ENCODE data around the gene PRKD1. TPM values are rescaled to one million over a fixed set of nuclear protein-coding genes. Genes with fewer than 3 reads are reported as not detected.

The PRKD1 gene
- total RNA-seq, 1 donor = 28.6 TPM

DNA sequence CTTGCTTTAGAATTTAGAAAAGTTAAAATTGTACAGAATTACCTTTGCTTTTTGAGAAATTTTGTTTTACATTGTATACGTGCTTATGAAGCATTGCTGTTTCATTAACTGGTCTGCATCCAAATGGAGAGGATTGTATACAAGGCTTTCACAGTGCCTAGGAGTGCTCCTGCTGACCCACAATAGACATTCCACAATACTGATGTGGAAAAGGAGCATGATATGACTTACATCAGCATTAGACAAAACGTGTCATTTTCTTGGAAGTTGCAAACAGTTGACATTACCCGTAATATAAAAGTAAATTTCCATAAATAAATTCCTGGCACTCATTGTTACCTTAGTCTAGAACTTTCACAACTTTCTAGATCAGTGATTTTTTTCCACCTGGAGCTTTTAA, 1.9 kb downstream of the PRKD1 start:
- Histone ChIP-seq H3K27me3 (ENCODE audit: insufficient read depth, low read length) (no peaks in the 10 kb centered on the region), H3K4me2 (ENCODE audit: insufficient read depth, low read length) (peak overlapping the region; percentile 85), H3K27ac (ENCODE audit: low read depth, low read length) (peak overlapping the region; percentile 65), H4K20me1 (ENCODE audit: insufficient read depth, low read length) (peaks cover 22% of the 10 kb centered on the region), H3K4me1 (ENCODE audit: insufficient read depth, low read length) (peaks cover 25% of the 10 kb centered on the region), H2AFZ (ENCODE audit: low read length) (no peak overlapping the region), H3K4me3 (ENCODE audit: insufficient read depth, low read length) (peak overlapping the region; percentile 91), H3K9me3 (ENCODE audit: low read depth, low read length) (no peaks in the 10 kb centered on the region), H3K36me3 (ENCODE audit: insufficient read depth, low read length) (no peaks in the 10 kb centered on the region), H3K79me2 (ENCODE audit: insufficient read depth, low read length) (peaks cover 57% of the 10 kb centered on the region)
- DNase-seq (ENCODE audit: insufficient read length, low spot score, missing footprints) = no peak
- TF ChIP-seq, protein P1, sequence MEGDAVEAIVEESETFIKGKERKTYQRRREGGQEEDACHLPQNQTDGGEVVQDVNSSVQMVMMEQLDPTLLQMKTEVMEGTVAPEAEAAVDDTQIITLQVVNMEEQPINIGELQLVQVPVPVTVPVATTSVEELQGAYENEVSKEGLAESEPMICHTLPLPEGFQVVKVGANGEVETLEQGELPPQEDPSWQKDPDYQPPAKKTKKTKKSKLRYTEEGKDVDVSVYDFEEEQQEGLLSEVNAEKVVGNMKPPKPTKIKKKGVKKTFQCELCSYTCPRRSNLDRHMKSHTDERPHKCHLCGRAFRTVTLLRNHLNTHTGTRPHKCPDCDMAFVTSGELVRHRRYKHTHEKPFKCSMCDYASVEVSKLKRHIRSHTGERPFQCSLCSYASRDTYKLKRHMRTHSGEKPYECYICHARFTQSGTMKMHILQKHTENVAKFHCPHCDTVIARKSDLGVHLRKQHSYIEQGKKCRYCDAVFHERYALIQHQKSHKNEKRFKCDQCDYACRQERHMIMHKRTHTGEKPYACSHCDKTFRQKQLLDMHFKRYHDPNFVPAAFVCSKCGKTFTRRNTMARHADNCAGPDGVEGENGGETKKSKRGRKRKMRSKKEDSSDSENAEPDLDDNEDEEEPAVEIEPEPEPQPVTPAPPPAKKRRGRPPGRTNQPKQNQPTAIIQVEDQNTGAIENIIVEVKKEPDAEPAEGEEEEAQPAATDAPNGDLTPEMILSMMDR (IDR thresholded peaks at IDR 0.05; ENCODE audit: extremely low read depth, low read depth, low read length) = no peak

DNA sequence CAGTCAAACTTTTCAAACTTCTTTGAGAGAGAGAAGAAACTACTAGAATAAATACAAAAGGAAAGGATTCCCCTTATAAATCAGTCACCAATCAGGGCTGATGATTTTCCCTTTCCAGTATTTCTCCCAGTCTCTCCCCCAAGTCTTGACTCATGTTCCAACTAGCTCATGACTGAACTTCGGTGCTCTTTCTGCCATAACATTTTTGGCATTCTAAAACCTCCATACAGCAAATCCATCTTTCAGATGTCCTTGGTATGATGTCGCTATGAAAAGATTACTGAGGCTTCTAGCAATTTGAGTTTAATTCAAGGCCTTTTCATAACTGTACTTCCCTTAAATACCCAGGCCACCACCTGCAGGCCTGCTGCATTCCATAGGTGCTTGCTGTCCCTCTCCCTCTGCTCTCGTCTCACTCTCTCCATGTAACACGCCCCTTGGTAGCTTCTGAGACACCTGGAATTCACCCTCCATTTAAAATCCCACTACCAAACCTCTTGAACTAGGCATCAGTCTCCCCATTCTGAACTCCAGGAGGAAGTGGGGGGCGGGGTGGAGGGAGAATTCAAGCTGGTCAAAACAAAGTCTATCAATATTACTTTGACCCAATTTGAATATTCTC, 2.4 kb downstream of the PRKD1 start:
- peaks cover 62% of the 10 kb centered on the region for H3K79me2 ChIP-seq (ENCODE audit: insufficient read depth, low read length)
- peak overlapping the region; percentile 65 for H3K27ac ChIP-seq (ENCODE audit: low read depth, low read length)

GRCh38 chr14:29919845-29920244, 7.8 kb downstream of the PRKD1 start:
- H3K4me1 ChIP-seq (ENCODE audit: insufficient read depth, low read length) = peaks cover 18% of the 10 kb centered on the region
- H2AFZ ChIP-seq (ENCODE audit: low read length) = no peak overlapping the region
- no peaks in the 10 kb centered on the region for H3K9me3 ChIP-seq (ENCODE audit: low read depth, low read length)
- H4K20me1 ChIP-seq (ENCODE audit: insufficient read depth, low read length) = peaks cover 24% of the 10 kb centered on the region
- peak overlapping the region; percentile 0 for H3K27ac ChIP-seq (ENCODE audit: low read depth, low read length)
- TF ChIP-seq, protein P1 (IDR thresholded peaks at IDR 0.05; ENCODE audit: extremely low read depth, low read depth, low read length) = no peak
- DNase-seq (ENCODE audit: insufficient read length, low spot score, missing footprints) = no peak
- no peaks in the 10 kb centered on the region for H3K27me3 ChIP-seq (ENCODE audit: insufficient read depth, low read length)
- H3K79me2 ChIP-seq (ENCODE audit: insufficient read depth, low read length) = peaks cover 96% of the 10 kb centered on the region
- H3K4me3 ChIP-seq (ENCODE audit: insufficient read depth, low read length) = no peak overlapping the region
- H3K36me3 ChIP-seq (ENCODE audit: insufficient read depth, low read length) = no peaks in the 10 kb centered on the region
- H3K4me2 ChIP-seq (ENCODE audit: insufficient read depth, low read length) = no peak overlapping the region

More for the DNA sequence above, 2.4 kb downstream of the PRKD1 start:
- H3K4me1 ChIP-seq (ENCODE audit: insufficient read depth, low read length) = peaks cover 25% of the 10 kb centered on the region
- TF ChIP-seq, protein P1 (IDR thresholded peaks at IDR 0.05; ENCODE audit: extremely low read depth, low read depth, low read length) = no peak
- H3K4me3 ChIP-seq (ENCODE audit: insufficient read depth, low read length) = peak overlapping the region; percentile 91
- H4K20me1 ChIP-seq (ENCODE audit: insufficient read depth, low read length) = peaks cover 22% of the 10 kb centered on the region
- H3K4me2 ChIP-seq (ENCODE audit: insufficient read depth, low read length) = peak overlapping the region; percentile 85
- no peaks in the 10 kb centered on the region for H3K36me3 ChIP-seq (ENCODE audit: insufficient read depth, low read length)
- no peaks in the 10 kb centered on the region for H3K9me3 ChIP-seq (ENCODE audit: low read depth, low read length)
- no peaks in the 10 kb centered on the region for H3K27me3 ChIP-seq (ENCODE audit: insufficient read depth, low read length)
- H2AFZ ChIP-seq (ENCODE audit: low read length) = no peak overlapping the region
- DNase-seq (ENCODE audit: insufficient read length, low spot score, missing footprints) = peak; percentile 88

GRCh38 chr14:29918981-29919380, 8.7 kb downstream of the PRKD1 start:
- TF ChIP-seq, protein P1 (IDR thresholded peaks at IDR 0.05; ENCODE audit: extremely low read depth, low read depth, low read length) = no peak
- peaks cover 94% of the 10 kb centered on the region for H3K79me2 ChIP-seq (ENCODE audit: insufficient read depth, low read length)

More at GRCh38 chr14:29918981-29919380, 8.7 kb downstream of the PRKD1 start:
- no peak for DNase-seq (ENCODE audit: insufficient read length, low spot score, missing footprints)
- peaks cover 10% of the 10 kb centered on the region for H3K4me1 ChIP-seq (ENCODE audit: insufficient read depth, low read length)
- H3K9me3 ChIP-seq (ENCODE audit: low read depth, low read length) = no peaks in the 10 kb centered on the region
- no peak overlapping the region for H2AFZ ChIP-seq (ENCODE audit: low read length)
- H3K27me3 ChIP-seq (ENCODE audit: insufficient read depth, low read length) = no peaks in the 10 kb centered on the region
- H3K4me3 ChIP-seq (ENCODE audit: insufficient read depth, low read length) = no peak overlapping the region
- H4K20me1 ChIP-seq (ENCODE audit: insufficient read depth, low read length) = peaks cover 26% of the 10 kb centered on the region
- peak overlapping the region; percentile 44 for H3K4me2 ChIP-seq (ENCODE audit: insufficient read depth, low read length)
- peak overlapping the region; percentile 0 for H3K27ac ChIP-seq (ENCODE audit: low read depth, low read length)
- H3K36me3 ChIP-seq (ENCODE audit: insufficient read depth, low read length) = no peaks in the 10 kb centered on the region
